Stimulated activated CD8-positive, alpha-beta memory T cell treated with anti-CD3 and anti-CD28 coated beads, Interleukin-4, amount 100 ng/mL, for 4 hours (primary cell): ENCODE measurements around the gene MAP6.

ENCODE experiments used
- DNase-seq, 2 donors: peaks; one replicate each; pipeline ENCODE4 v3.0.0-alpha.2; 2020; ENCODE audit warnings: low read depth in 2 of 2, low spot score in 1 of 2

MAP6 gene

DNA sequence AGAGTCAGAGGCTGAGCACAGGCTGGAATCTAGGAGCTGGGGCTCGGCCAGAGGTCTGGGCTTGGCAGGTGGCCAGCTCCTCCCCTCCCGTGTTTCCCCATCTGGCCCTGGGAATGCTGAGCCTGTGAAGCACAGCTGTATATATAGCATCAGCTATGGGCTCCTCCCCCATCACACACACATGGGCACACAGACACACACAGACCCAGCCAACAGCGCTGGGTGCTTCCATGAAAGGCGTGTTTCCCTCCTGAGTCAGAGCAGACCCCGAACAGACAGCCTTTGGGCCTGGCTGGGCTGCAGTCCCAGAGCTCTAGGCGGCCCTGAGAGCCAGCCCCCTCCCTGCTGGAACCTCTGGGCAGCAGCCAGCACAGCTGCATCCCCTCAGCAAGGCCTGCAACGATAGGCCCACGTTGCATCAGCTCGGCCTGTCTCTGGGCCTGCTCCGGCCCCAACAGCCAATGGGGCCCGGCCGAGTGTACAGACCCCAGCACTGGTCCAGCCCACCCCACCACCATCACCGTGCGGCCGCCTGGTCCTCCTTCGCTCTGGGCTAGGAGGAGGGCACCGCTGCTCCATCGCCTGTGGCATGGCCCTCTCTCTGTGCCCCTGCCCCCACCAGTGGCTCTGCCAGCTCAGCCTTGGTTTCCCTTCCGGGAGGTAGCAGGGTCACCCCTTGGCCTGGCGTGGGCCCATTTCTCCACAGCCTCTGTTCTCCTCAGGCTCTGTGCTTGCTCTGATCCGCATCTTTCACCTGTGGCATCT lies 114.4 kb downstream of the MAP6 start:
- DNase-seq, result no peak

DNA sequence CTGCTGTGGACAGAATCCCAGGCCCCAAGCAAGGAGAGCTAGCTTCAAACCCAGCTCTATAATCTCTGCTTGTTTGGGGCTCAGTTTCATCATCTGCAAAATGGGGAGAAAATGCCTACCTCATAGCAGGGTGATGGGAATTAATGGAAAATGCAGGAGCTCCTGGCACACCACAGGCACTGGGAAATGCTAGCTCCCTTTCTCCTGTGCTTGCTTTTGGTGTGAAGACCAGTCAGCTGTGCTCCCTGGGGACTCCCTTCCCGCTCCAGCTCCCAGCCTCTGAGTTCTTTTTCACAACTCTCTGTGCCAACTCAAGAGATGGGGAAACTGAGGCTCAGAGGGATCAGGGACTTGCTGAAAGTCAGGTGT lies 115.0 kb downstream of the MAP6 start:
- no peak for DNase-seq

DNA sequence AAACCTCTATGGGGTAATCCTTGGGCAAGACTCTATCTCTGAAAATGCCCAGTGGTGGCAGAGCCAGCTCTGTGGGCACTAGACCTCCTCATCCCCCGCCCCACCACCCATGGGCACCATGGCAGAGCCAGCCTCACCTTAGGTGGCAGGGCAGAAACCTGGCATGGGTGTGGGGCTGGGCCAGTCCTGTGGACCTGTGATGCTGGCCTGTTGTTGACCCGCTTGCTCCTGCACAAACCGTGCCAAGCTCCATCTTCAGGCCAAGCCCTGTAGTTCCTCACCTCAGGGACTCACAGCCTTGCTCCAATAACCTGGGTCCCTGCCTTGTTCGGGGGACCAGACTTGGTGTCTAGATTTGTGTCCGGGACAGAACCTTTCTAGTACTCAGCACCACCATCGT lies 115.7 kb downstream of the MAP6 start:
- DNase-seq, result no peak

DNA sequence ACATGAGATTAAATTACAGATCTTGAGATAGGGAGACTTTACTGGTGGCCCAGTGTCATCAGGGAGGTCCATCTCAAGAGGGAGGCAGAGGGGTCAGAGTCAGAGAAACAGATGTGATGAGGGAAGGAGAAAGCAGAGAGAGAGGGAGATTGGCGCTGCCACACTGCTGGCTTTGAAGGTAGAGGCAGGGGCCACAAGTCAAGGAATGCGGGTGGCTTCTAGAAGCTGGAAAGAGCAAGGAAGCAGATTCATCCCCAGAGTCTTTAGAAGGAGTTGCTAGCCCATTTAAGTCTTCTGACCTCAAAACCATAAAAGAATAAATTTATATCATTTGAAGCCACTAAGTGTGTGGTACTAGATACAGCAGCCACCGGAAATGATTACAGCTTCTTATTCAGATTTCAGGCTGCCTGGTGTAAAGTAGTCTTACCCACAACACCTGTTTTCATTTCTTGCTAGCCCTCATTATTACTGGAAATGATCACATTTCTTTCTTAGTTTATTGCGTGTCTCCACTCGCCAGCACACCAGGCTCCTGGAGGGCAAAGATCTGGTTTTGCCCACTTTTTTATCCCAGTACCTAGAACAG lies 119.4 kb downstream of the MAP6 start:
- DNase-seq, result no peak

DNA sequence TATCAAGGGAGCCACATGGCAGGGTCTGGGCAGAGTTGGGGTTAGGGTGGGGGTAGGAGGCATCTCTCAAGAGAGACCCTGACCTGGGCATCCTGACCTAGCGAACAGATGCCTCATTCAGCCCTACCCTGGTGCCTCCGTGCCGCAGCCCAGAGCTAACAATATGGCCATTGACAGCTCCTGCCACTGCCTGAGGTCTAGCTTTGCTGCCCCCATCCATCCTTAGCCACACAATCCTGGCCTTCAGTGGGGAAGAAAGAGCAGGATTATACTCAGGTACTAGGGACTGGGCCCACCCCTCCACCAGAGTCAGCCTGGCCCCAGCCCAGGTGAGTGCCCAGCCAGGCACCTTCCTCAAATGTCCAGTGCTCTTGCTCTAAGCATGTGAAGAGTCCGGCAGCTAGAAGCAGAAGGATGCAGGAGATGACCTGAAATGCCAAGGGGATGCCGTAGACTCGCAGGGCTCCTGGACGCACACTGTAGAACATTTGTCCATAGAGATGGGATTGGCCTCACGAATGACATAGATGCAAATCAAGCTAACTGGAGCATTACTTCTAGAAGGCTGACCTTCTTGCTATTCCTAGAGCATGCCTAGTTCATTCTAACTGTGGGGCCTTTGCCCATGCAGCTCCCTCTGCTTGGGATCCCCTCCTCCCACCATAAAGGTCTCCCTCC lies 120.1 kb downstream of the MAP6 start:
- no peak for DNase-seq

DNA sequence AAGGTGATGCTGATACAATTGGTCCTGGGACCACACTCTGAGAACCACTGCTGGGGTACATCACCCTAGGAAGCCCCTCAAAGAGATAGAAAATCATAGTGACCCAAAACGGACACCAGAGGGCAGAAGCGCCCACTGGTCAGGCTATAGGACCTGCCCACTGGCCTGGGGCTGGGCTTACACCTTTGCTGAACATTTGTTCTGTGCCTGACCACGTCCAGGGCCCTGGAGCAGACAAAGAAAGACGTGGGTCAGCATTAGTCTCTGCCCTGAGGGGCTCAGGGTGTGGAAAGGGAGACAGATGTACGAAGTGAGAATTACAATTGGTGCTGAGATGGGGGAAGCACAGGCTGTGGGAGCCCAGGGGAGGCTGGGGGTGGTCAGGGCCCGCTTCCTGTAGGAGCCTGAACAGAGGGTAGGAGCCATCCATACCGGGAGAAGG lies 121.2 kb downstream of the MAP6 start:
- DNase-seq, result no peak

DNA sequence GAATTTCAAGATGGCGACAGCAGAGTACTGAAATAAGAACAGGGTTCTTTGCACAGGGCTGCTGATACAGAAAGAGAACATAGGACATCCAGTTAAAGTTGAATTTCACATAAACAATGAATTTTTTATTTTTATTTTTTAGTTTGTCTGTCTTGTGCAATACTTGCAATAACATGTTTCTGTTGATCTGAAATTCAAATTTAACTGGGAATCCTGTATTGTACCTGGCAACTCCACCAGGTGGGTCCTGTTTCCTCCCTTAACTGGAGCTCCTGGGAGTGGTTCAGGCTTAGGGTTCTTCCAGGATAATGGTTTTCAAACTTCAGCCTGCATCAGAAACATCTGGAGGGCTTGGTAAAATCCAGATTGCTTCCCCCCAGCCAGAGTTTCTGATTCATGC lies 121.7 kb downstream of the MAP6 start:
- DNase-seq, result no peak

DNA sequence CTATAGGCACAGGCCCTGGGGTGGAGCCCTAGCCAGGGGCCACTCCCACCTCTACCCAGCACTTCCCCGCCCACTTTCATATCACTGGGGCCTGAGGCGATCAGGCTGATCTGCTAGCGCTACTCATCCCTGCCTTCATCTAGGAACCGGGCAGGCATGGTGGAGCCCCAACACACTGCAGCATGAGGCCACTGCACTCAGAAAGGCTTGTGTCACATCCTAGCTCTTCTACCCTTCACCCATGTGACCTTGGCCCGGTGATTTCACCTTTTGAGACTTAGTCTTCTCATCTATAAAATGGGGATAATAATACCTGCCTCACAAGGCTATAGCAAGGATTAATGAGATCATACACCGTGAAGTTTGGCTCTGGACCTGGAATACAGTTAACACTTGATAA lies 125.0 kb downstream of the MAP6 start:
- DNase-seq, result no peak

DNA sequence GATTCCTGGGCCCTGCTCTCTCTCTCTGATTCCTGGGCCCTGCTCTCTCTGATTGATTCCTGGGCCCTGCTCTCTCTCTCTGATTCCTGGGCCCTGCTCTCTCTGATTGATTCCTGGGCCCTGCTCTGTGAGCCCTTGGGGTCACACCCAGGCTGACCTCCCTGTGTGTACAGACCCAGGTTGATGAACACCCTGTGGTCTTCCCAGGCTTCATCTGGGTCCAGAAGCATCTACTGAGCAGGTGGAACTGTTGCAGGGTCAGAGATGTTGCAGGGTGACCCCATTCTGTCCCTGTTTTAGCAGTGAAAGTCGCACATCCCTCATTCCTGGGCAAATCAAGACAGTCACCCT lies 126.8 kb downstream of the MAP6 start:
- no peak for DNase-seq

DNA sequence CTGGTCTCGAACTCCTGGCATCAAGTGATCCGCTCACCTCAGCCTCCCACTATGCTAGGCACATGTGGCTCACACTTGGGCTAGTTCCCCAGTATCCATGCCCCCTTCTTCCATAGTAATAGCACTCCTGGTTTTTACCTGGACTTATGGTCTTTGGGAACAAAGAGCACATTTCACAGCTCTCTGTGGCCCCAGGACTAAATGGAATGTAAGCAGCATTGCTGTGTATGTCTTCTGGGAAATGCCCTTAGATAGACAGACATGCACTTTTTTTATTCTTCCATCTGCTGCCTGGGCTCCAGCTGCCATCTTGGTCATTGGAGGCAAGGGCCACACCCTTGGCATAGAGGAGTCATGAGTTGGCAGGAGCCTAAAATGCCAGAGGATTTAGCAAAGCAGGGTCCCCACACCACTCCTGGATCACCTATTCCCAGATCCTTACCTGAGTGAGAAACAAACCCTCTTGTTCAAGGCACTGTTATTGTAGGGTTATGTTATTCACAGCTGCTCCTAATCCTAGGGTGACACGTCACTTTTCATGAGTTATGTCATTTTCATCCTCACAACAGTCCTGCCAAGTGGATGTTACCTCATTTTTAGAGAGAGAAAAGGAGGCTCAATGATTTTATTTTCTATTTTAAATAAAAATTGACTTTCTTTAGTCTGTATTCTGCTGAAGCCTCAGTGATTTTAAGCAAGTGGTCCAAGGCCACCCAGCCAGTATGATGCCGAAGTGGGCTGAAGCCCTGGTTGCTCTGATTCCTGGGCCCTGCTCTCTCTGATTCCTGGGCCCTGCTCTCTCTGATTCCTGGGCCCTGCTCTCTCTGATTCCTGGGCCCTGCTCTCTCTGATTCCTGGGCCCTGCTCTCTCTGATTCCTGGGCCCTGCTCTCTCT lies 127.4 kb downstream of the MAP6 start:
- DNase-seq, result no peak

DNA sequence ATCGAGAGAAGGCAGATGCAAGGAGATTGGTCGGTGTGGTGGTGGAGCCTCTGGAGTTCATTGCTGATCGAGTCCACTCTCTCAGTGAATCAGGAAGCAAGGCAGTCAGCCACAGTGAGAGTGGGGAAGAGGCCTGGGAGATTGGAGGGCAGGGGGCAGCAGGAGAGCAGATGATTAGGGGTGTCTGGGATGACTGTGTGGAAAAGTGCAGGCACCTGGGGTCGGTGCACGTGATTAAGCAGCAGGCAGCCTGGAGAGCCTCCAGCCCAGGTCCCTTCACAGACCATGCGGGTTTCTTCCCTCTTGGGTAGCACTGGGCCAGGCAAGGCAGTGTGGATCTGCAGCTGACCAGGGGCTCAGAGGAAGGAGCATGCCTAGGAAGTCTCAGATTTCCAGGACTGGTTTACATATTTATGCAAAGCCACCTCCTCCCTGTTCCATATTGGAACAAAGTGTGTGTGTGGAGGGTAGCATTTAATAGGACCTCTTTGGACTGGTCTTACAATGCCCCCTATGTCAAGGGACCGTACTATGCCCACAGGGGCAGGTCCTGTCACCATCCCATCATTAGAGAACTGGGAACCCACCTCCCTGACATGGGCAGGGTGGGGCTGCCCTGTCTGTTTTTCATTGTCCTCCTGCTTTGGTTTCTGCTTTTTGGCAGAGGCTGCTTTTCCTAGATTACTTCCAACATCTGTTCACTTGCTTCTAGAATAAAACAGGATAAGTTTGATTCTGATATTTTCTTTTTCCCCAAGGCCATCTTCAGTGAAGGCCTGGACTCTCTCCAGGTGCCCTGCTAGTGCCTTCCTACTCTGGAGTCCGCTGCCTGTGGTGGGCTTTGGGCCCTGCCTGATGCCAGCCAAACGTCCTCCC lies 129.1 kb downstream of the MAP6 start:
- DNase-seq, result no peak

DNA sequence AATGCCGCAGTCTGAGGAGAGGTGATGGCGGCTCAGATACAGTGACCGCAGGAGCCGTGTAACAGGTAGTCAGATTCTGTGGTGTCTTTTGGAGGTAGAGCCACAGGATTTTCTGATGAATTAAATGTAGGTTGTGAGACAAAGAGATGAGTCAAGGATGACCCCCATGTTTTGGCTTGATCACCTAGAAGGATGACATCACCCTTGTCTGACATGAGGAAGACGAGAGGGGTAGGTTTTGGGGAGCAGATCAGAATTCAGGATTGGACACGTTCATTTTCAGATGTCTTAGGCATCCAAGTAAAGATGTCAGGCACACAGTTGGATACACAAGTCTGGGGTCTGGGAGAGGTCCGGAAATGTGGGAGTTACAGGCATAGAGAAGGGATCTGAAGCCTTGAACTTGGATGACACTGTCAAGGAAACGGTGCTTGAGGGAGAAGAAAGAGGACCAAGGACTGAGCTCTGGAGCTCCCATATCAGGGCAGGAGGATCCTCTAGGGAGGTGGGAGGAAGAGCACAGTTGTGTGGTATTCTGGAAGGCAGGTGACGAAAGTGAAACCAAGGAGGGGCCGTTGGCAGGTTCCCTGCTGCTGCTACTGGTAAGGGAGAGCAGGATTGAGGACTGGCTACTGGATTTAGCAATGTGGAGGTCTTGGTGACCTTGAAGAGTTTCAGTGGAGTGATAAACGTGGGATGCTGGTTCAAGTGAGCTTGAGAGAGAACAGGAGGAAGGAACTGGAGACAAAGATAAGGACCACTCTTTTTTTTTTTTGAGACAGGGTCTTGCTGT lies 130.5 kb downstream of the MAP6 start:
- DNase-seq, result no peak

DNA sequence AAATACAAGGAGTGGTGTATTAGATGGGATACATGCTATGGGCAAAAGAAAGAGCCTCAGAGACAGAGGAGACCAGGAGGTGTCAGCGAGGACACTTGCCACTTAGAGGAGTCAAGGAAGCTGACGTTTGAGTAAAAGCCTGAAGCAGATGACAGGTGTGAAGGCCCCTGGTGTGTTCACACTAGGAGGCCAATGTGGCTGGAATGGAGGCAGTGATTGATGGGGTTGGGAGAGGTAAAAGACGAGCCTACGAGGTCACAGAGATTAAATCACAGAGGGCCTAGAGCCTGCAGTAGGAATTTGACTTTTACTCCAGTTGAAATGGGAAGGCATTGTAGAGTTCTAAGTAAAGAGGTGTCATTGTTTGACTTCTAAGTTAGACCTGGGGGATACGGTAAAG lies 131.1 kb downstream of the MAP6 start:
- no peak for DNase-seq
